Measurements from ENCODE around the gene PTGES. TPM values are rescaled to one million over a fixed set of nuclear protein-coding genes. Genes with fewer than 3 reads are reported as not detected.

PTGES gene
- total RNA-seq, 1 experiment from 2014 or later = 17.2 TPM

DNA sequence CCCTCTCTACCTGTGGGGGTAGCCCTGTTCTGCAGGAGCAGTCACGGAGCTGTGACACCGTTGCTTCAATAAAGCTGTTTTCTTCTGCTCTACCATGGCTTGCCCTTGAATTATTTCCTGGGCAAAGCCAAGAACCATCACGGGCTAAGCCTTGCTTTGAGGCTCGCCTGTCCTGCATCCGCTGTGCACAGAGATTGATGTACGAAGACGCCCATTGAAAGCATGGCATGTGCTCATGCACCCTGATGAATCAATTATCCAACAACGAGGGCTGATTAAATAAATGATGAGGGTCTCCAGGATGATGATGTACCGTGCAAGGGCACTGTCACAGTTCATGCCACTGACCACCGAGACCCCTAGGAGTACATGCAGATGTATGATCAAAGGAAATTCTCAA, 20.7 kb downstream of the PTGES start:
- Histone ChIP-seq H4K20me1 (ENCODE audit: insufficient read depth) (no peaks in the 10 kb centered on the region), H2AFZ (ENCODE audit: low read depth, low read length, poor library complexity, severe bottlenecking) (no peak overlapping the region), H3K9me3 (ENCODE audit: control insufficient read depth in 1 of 2, insufficient read depth in 1 of 2, low read depth in 1 of 2, low read length in 2 of 2) (no peaks in the 10 kb centered on the region), H3K4me2 (ENCODE audit: low read length) (no peak overlapping the region), H3K4me3 (replicated peaks in 1 of 2; ENCODE audit: low read depth in 1 of 2, low read length in 2 of 2) (no peak overlapping the region), H3K27ac (ENCODE audit: low read depth, low read length) (no peak overlapping the region), H3K36me3 (ENCODE audit: control insufficient read depth in 1 of 2, insufficient read depth in 2 of 2, low read length in 2 of 2) (no peaks in the 10 kb centered on the region), H3K4me1 (ENCODE audit: control insufficient read depth in 1 of 2, insufficient read depth in 2 of 2, low read length in 2 of 2) (peaks cover 0 to 3% of the 10 kb centered on the region in 2 experiments; a peak in 3 of 4 replicates), H3K27me3 (ENCODE audit: insufficient read depth, low read length) (no peaks in the 10 kb centered on the region), H3K9me2 (ENCODE audit: insufficient read depth) (no peaks in the 10 kb centered on the region), H3K9ac (ENCODE audit: low read length) (no peak overlapping the region), H3K79me2 (ENCODE audit: insufficient read depth, low read length) (no peaks in the 10 kb centered on the region)
- no TSS peak for BruUV-seq (replicated peaks)
- intact Hi-C loops (cut with micrococcal nuclease) = no loop called here
- ATAC-seq = no peak
- ChIA-PET CTCF (no interaction called here), RAD21 (ENCODE audit: low non-redundant PET in 1 of 2, low total read pairs in 2 of 2, uncharacterized antibody in 2 of 2, unreplicated experiment in 2 of 2) (no interaction called here), POLR2A (no interaction called here)
- no peak for DNase-seq (ENCODE audit: low read depth, low spot score)
- TF ChIP-seq ZBTB33 (IDR thresholded peaks at IDR 0.05; ENCODE audit: extremely low read depth, insufficient replicate concordance, low read length) = no peak
- TF ChIP-seq, protein P1, sequence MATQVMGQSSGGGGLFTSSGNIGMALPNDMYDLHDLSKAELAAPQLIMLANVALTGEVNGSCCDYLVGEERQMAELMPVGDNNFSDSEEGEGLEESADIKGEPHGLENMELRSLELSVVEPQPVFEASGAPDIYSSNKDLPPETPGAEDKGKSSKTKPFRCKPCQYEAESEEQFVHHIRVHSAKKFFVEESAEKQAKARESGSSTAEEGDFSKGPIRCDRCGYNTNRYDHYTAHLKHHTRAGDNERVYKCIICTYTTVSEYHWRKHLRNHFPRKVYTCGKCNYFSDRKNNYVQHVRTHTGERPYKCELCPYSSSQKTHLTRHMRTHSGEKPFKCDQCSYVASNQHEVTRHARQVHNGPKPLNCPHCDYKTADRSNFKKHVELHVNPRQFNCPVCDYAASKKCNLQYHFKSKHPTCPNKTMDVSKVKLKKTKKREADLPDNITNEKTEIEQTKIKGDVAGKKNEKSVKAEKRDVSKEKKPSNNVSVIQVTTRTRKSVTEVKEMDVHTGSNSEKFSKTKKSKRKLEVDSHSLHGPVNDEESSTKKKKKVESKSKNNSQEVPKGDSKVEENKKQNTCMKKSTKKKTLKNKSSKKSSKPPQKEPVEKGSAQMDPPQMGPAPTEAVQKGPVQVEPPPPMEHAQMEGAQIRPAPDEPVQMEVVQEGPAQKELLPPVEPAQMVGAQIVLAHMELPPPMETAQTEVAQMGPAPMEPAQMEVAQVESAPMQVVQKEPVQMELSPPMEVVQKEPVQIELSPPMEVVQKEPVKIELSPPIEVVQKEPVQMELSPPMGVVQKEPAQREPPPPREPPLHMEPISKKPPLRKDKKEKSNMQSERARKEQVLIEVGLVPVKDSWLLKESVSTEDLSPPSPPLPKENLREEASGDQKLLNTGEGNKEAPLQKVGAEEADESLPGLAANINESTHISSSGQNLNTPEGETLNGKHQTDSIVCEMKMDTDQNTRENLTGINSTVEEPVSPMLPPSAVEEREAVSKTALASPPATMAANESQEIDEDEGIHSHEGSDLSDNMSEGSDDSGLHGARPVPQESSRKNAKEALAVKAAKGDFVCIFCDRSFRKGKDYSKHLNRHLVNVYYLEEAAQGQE (IDR thresholded peaks at IDR 0.05; ENCODE audit: low read depth) = no peak

Measured in HCT116 (cell line).